ENCODE results near the gene PI4KA.

PI4KA gene

GRCh38 chr22:20852076-20852475 lies 6.5 kb downstream of the PI4KA start:
- H3K36me3 ChIP-seq (ENCODE audit: control insufficient read depth in 1 of 2, insufficient read depth in 2 of 2, low read length in 2 of 2) = no peaks in the 10 kb centered on the region
- no peak overlapping the region for H3K14ac ChIP-seq (ENCODE audit: low read length)
- H4K91ac ChIP-seq (ENCODE audit: low read depth, low read length) = no peak overlapping the region
- H3K27me3 ChIP-seq (ENCODE audit: insufficient read depth, low read length) = no peaks in the 10 kb centered on the region
- no peak overlapping the region for H3K18ac ChIP-seq (ENCODE audit: low read length)
- H3K9me3 ChIP-seq (ENCODE audit: insufficient read depth, low read depth, low read length) = no peaks in the 10 kb centered on the region
- H3K4me2 ChIP-seq (ENCODE audit: low read length) = no peak overlapping the region
- no peak overlapping the region for H3K4me3 ChIP-seq (ENCODE audit: low read depth, low read length)
- no peak overlapping the region for H2BK12ac ChIP-seq (ENCODE audit: low read length)
- H3K4me1 ChIP-seq (ENCODE audit: control insufficient read depth in 1 of 2, insufficient read depth in 2 of 2, low read length in 2 of 2) = peaks cover 5 to 6% of the 10 kb centered on the region in 2 experiments
- no peak overlapping the region for H3K23ac ChIP-seq (ENCODE audit: low read length)
- H3K79me1 ChIP-seq (ENCODE audit: low read length) = no peaks in the 10 kb centered on the region
- peak overlapping the region; percentile 51 for H3K4ac ChIP-seq (ENCODE audit: low read depth, low read length)
- H4K12ac ChIP-seq (ENCODE audit: low read depth, low read length) = no peak overlapping the region
- no peak overlapping the region for H2BK5ac ChIP-seq (ENCODE audit: low read depth, low read length, poor library complexity)
- H3K79me2 ChIP-seq (ENCODE audit: control insufficient read depth, insufficient read depth, low read length, poor library complexity) = peaks cover 12% of the 10 kb centered on the region
- peak; percentile 41 to 79 for DNase-seq
- H2AFZ ChIP-seq (ENCODE audit: insufficient read depth, low read length, poor library complexity) = no peak overlapping the region
- H3K9ac ChIP-seq (ENCODE audit: low read length) = no peak overlapping the region
- no CpG with 5 or more reads among the region's 4 CpGs for WGBS (ENCODE audit: extremely low coverage, insufficient coverage, insufficient read length)
- no peak overlapping the region for H2AK5ac ChIP-seq (ENCODE audit: low read length)
- no peak overlapping the region for H3K27ac ChIP-seq (ENCODE audit: low read depth, low read length)
- no peak overlapping the region for H4K8ac ChIP-seq (ENCODE audit: low read depth, low read length)
- no peak overlapping the region for H2BK120ac ChIP-seq (ENCODE audit: insufficient read depth, low read length, poor library complexity)

- no peak for DNase-seq
- WGBS (ENCODE audit: extremely low coverage, insufficient coverage, insufficient read length) = no CpG with 5 or more reads among the region's 2 CpGs
These were observed 11.2 kb downstream of the PI4KA start for GRCh38 chr22:20847318-20847822.

GRCh38 chr22:20844055-20845037 lies 14.3 kb downstream of the PI4KA start:
- Histone ChIP-seq H2AFZ (ENCODE audit: insufficient read depth, low read length, poor library complexity) (no peak overlapping the region), H3K27me3 (ENCODE audit: insufficient read depth, low read length) (no peaks in the 10 kb centered on the region), H4K12ac (ENCODE audit: low read depth, low read length) (no peak overlapping the region), H3K79me1 (ENCODE audit: low read length) (no peaks in the 10 kb centered on the region), H4K91ac (ENCODE audit: low read depth, low read length) (no peak overlapping the region), H3K23ac (ENCODE audit: low read length) (no peak overlapping the region), H2BK12ac (ENCODE audit: low read length) (no peak overlapping the region), H4K8ac (ENCODE audit: low read depth, low read length) (no peak overlapping the region), H3K79me2 (ENCODE audit: control insufficient read depth, insufficient read depth, low read length, poor library complexity) (peaks cover 1% of the 10 kb centered on the region), H3K4me3 (ENCODE audit: low read depth, low read length) (no peak overlapping the region), H3K27ac (ENCODE audit: low read depth, low read length) (peak overlapping the region; percentile 3), H3K18ac (ENCODE audit: low read length) (no peak overlapping the region), H2BK120ac (ENCODE audit: insufficient read depth, low read length, poor library complexity) (no peak overlapping the region), H2AK5ac (ENCODE audit: low read length) (no peak overlapping the region), H3K14ac (ENCODE audit: low read length) (no peak overlapping the region), H3K9me3 (ENCODE audit: insufficient read depth, low read depth, low read length) (no peaks in the 10 kb centered on the region), H3K36me3 (ENCODE audit: control insufficient read depth in 1 of 2, insufficient read depth in 2 of 2, low read length in 2 of 2) (no peaks in the 10 kb centered on the region), H2BK5ac (ENCODE audit: low read depth, low read length, poor library complexity) (no peak overlapping the region), H3K4me2 (ENCODE audit: low read length) (no peak overlapping the region), H3K9ac (ENCODE audit: low read length) (no peak overlapping the region), H3K4ac (ENCODE audit: low read depth, low read length) (no peak overlapping the region), H3K4me1 (ENCODE audit: control insufficient read depth in 1 of 2, insufficient read depth in 2 of 2, low read length in 2 of 2) (peaks cover 5 to 19% of the 10 kb centered on the region in 2 experiments)
- no peak for DNase-seq
- WGBS (ENCODE audit: extremely low coverage, insufficient coverage, insufficient read length) = no CpG with 5 or more reads among the region's 5 CpGs

More at GRCh38 chr22:20847318-20847822, 11.2 kb downstream of the PI4KA start:
- no peaks in the 10 kb centered on the region for H3K9me3 ChIP-seq (ENCODE audit: insufficient read depth, low read depth, low read length)
- peak overlapping the region; percentile 18 for H4K12ac ChIP-seq (ENCODE audit: low read depth, low read length)
- no peak overlapping the region for H3K4me2 ChIP-seq (ENCODE audit: low read length)
- H3K4me3 ChIP-seq (ENCODE audit: low read depth, low read length) = no peak overlapping the region
- no peak overlapping the region for H2BK12ac ChIP-seq (ENCODE audit: low read length)
- H3K79me1 ChIP-seq (ENCODE audit: low read length) = no peaks in the 10 kb centered on the region
- no peak overlapping the region for H3K14ac ChIP-seq (ENCODE audit: low read length)
- no peak overlapping the region for H2BK120ac ChIP-seq (ENCODE audit: insufficient read depth, low read length, poor library complexity)
- H2BK5ac ChIP-seq (ENCODE audit: low read depth, low read length, poor library complexity) = no peak overlapping the region
- no peak overlapping the region for H2AK5ac ChIP-seq (ENCODE audit: low read length)
- H3K9ac ChIP-seq (ENCODE audit: low read length) = no peak overlapping the region
- no peak overlapping the region for H2AFZ ChIP-seq (ENCODE audit: insufficient read depth, low read length, poor library complexity)
- H3K36me3 ChIP-seq (ENCODE audit: control insufficient read depth in 1 of 2, insufficient read depth in 2 of 2, low read length in 2 of 2) = no peaks in the 10 kb centered on the region
- H4K91ac ChIP-seq (ENCODE audit: low read depth, low read length) = no peak overlapping the region
- H3K4ac ChIP-seq (ENCODE audit: low read depth, low read length) = peak overlapping the region; percentile 93
- H3K23ac ChIP-seq (ENCODE audit: low read length) = no peak overlapping the region
- H3K18ac ChIP-seq (ENCODE audit: low read length) = peak overlapping the region; percentile 86
- no peak overlapping the region for H3K27ac ChIP-seq (ENCODE audit: low read depth, low read length)
- peaks cover 5 to 12% of the 10 kb centered on the region in 2 experiments for H3K4me1 ChIP-seq (ENCODE audit: control insufficient read depth in 1 of 2, insufficient read depth in 2 of 2, low read length in 2 of 2)
- no peaks in the 10 kb centered on the region for H3K27me3 ChIP-seq (ENCODE audit: insufficient read depth, low read length)
- H3K79me2 ChIP-seq (ENCODE audit: control insufficient read depth, insufficient read depth, low read length, poor library complexity) = peaks cover 10% of the 10 kb centered on the region
- no peak overlapping the region for H4K8ac ChIP-seq (ENCODE audit: low read depth, low read length)

- no peak overlapping the region for H2AFZ ChIP-seq (ENCODE audit: insufficient read depth, low read length, poor library complexity)
- peak overlapping the region; percentile 32 for H3K27ac ChIP-seq (ENCODE audit: low read depth, low read length)
- H3K18ac ChIP-seq (ENCODE audit: low read length) = no peak overlapping the region
- no peak overlapping the region for H3K4me2 ChIP-seq (ENCODE audit: low read length)
- no peak overlapping the region for H2BK120ac ChIP-seq (ENCODE audit: insufficient read depth, low read length, poor library complexity)
- H3K79me1 ChIP-seq (ENCODE audit: low read length) = no peaks in the 10 kb centered on the region
- H2BK12ac ChIP-seq (ENCODE audit: low read length) = no peak overlapping the region
- H3K9ac ChIP-seq (ENCODE audit: low read length) = no peak overlapping the region
- no peak overlapping the region for H3K14ac ChIP-seq (ENCODE audit: low read length)
- WGBS (ENCODE audit: extremely low coverage, insufficient coverage, insufficient read length) = no CpG with 5 or more reads among the region's 2 CpGs
- H3K27me3 ChIP-seq (ENCODE audit: insufficient read depth, low read length) = no peaks in the 10 kb centered on the region
- H4K8ac ChIP-seq (ENCODE audit: low read depth, low read length) = no peak overlapping the region
- H4K91ac ChIP-seq (ENCODE audit: low read depth, low read length) = no peak overlapping the region
- no peak overlapping the region for H3K23ac ChIP-seq (ENCODE audit: low read length)
- H2BK5ac ChIP-seq (ENCODE audit: low read depth, low read length, poor library complexity) = no peak overlapping the region
- peaks cover 5 to 19% of the 10 kb centered on the region in 2 experiments for H3K4me1 ChIP-seq (ENCODE audit: control insufficient read depth in 1 of 2, insufficient read depth in 2 of 2, low read length in 2 of 2)
- H2AK5ac ChIP-seq (ENCODE audit: low read length) = no peak overlapping the region
- no peak overlapping the region for H3K4me3 ChIP-seq (ENCODE audit: low read depth, low read length)
- no peaks in the 10 kb centered on the region for H3K9me3 ChIP-seq (ENCODE audit: insufficient read depth, low read depth, low read length)
- H4K12ac ChIP-seq (ENCODE audit: low read depth, low read length) = no peak overlapping the region
- DNase-seq = peak; percentile 81 to 94
- H3K4ac ChIP-seq (ENCODE audit: low read depth, low read length) = no peak overlapping the region
- peaks cover 1% of the 10 kb centered on the region for H3K79me2 ChIP-seq (ENCODE audit: control insufficient read depth, insufficient read depth, low read length, poor library complexity)
- no peaks in the 10 kb centered on the region for H3K36me3 ChIP-seq (ENCODE audit: control insufficient read depth in 1 of 2, insufficient read depth in 2 of 2, low read length in 2 of 2)
These were observed 15.1 kb downstream of the PI4KA start for GRCh38 chr22:20843501-20843900.
